GM21529 (cell line): ENCODE data around the gene DHDH.

Source experiments
- ATAC-seq: cut with Tn5 transposase; IDR thresholded peaks from one replicate; pipeline ENCODE4 v1.9.1; 2021; ENCODE audit not compliant: unreplicated experiment

DHDH gene

GRCh38 chr19:48991011-48991609 is 57.6 kb downstream of the DHDH start:
- ATAC-seq = no peak

- no peak for ATAC-seq
These were observed 58.5 kb downstream of the DHDH start for GRCh38 chr19:48991873-48992580.

GRCh38 chr19:48992581-48993174 is 59.2 kb downstream of the DHDH start:
- ATAC-seq = peak; percentile 5

GRCh38 chr19:48993175-48994034 is 59.9 kb downstream of the DHDH start, which contains the start of the genes GYS1 and RUVBL2:
Gene GYS1 (minus strand): TSS chr19:48993309. CDS start chr19:48993112, 197 bp downstream.
Gene RUVBL2 (plus strand): TSS chr19:48993887. CDS start chr19:48993912, 25 bp downstream.
- ATAC-seq = peak; percentile 86

DNA sequence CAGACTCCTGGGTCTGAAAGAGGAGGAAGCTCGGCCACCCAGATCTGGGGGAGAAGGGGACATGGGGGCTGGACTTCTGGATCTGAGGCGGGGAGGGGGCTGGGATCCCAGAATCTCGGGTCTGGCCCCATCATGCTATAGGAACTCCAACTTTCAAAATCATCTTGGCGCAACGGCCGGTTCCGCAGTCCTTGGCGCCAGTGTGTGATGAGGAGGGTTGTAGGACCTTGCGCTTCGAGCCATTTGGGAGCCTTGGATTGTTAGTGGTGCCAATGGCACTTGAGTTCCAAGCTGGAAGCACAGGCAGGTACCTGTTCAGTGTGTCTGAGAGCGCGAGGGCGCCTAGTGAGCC is 60.5 kb downstream of the DHDH start:
- ATAC-seq = no peak
